Inflammatory macrophage (primary cell): ENCODE results near the gene LRRN1.

Experiments used
- DNase-seq, 2 donors: peaks; one replicate each; pipeline ENCODE4 v3.0.0-alpha.2; 2020 to 2022
- total RNA-seq, 18 experiments: gene quantifications; one replicate each; lab custom pipeline; 2026; ENCODE audit warnings: mixed read lengths in 6 of 18, inconsistent platforms in 2 of 18; lab: John Stamatoyannopoulos, UW

The LRRN1 gene
- total RNA-seq = 0 to 0.20 (median 0) reads per million in 18 experiments

DNA sequence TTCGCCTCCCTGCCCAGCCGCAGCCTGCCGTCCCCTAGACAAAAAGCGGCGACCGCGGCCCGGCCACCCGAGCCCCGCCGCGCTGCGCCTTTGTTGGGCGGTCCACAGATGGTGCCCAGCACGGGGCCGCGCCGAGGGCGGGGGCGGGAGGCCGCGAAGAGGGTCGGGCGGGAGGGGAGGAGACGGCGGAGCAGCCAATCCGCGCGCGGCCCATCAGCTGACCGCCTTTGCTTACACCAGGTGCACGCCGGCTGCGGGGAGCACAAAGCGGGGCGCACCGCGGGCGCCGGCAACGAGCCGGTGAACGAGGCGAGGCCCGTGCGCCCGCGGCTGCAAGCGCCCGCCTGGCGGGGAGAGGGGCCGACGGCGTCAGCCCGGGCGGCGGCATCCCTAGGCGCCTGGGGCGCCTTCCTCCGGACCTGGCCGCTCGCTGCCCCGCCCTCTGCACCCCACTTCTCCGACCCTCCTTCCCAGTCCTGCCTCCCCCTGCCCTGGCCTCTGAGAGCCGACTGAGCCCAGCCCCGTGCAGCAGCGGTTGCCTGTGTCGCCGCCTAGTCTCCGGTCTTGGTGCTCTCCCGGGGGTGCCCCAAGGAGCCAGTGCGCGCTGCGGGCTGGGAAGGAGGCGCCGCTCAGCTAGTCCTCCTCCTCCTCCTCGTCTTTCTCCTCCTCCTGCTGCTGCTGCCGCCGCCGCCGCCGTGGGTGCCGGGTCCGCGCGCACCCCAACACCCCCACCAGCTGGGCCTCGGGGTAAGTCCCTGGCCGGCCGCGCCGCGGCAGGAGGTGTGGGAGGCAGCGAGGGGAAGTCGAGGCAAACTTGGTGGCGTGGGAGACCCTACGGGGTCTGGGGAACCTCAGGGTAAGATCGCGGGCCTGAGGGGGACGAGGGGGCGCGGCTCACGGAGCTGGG, at the start of gene LRRN1:
Gene LRRN1, plus strand, starts transcription at position 259 of the 907 bp plus-strand sequence. CDS start 45,211 bp downstream, outside the sequence.
- DNase-seq = no peak

DNA sequence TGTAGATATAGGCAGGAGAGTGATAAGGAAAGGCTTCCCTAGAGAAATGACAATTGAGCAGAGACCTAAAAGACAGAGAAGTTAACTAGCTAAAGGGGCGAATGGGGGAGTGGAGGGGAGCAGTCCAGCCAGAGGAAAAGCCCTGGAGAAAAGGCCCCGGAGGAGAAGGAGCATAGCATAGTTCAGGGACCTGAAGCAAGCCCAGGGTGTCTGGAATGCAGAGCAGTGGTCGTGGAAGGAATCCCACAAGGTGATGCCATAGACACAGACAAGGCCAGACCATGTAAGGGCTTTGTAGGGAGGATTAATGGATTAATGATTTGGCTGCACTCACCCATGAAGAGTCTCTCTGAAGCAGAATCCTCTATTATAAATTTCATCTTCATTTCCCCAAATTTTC, 45.8 kb upstream of the LRRN1 start:
- DNase-seq = no peak

DNA sequence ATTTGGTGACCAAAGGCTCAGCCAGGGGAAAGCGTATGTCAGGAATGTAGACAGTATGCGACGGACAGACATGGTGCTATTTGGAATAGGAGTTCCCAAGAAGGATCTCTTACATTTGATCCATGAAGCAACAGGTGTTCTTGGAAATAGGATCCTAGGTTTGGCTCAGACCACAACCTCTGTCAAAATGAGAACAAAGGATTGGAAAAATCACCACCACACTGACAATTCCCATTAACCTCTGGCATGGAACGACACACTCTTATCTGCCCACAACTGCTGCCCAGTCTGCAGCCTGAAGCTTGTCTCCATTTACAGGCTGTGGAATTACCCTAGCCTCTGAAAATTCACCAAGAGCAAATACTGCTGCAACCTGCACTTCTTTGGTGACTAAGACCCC, 33.6 kb upstream of the LRRN1 start:
- no peak for DNase-seq

DNA sequence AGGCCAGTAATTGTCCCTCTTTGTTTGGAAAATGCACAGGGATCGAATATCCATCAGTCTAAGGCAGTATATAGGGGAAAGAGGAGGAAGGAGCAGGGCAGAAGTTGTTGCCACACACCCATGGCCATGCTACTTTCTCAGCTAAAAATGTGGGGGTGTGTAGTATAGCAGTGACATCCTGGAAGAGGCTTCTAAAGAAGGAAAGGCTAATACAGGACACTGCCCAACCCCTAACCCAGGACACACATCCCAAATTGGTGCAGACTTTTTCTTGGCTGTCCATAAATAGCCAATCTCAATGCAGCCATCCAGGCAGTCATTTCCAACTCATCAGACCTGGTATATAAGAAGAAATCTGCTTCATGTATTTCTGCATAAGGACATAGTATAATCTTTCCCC, 33.1 kb upstream of the LRRN1 start:
- DNase-seq = no peak

DNA sequence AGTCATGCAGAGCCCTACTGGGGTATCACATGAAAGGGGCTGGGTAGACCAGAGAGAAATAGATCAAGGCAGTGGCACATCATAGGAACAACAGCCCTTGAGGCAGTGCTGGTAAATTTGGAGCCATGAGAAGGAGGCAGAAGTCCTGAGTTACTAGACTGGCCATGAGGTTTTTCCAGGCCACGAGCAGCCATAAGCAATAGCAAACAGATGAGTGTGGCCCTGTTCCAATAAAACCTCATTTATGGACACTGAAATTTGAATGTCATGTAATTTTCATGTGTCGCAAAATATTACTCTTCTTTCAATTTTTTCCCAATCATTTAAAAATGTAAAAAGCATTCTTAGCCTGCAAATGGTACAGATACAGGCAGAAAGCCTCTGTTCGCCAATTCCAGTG, 28.1 kb upstream of the LRRN1 start:
- no peak for DNase-seq

DNA sequence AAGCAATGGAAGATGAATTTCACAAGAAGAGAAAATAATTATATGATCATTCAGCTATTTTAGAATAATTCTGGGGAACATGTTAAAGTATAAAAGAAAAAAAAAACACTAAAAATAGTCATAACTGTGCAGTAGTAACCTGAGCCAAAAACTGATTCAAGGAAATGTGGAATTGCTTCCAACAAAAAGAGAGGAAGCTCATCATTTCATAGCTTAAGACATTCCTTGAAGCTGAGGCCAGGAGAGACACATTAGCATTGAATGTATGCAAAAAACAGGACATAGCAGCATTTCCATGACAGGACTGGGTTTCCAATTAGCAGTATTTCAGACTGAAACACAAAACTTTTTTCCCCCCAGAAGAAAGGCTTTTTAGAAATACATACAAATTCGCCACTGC, 27.7 kb upstream of the LRRN1 start:
- no peak for DNase-seq

DNA sequence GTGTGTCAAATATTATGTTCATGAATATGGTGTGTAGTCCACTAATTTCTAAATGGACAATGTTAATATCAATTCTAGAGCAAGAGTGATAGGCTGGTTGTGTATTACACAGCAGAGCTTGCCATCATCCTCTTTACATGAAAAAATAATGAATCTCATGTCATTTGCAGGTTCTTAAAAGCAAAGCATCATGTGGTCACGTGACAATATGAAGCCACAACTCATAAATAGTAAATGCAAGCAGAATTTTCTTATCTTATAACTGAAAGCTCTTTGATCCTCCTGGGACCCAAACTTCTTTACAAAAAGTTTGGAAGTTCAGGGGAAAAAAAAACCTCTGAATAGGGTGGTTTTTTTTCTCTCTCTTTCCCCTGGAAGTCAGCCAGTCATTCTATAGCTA, 26.9 kb upstream of the LRRN1 start:
- no peak for DNase-seq

DNA sequence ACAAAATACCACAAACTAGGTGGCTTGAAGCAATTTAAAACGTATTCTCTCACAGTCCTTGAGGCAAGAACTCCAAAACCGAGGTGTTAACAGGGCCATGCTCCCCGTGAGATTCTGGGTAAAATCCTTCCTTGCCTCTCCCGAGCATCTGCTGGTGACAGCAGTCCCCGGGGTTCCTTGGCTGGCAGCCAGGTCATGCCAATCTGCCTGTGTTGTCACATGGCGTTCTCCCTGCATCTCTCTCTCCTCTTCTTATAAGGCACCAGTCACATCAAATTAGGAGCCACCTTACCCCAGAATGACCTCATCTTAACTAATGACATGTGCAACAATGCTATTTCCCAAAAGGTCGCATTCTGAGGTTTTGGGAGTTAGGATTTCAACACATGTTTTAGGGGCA, 26.3 kb upstream of the LRRN1 start:
- DNase-seq = no peak

DNA sequence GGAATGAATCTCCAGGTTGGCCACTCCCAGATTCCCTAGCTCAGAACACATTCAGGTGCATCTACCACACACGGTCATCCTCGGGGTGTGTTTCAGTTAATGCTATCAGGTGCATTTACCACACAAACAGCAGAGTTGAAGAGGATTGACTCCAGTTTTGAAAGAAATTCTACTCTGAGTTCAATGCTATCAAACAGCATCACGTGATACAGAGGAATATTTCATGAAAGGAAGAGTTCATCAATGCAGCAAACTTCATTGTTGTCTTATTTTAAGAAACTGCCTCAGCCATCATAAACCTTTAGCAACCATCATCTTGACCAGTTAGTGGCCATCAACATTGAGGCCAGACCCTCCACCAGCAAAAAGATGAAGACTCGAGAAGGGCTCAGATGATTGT, 22.6 kb upstream of the LRRN1 start:
- DNase-seq = no peak

DNA sequence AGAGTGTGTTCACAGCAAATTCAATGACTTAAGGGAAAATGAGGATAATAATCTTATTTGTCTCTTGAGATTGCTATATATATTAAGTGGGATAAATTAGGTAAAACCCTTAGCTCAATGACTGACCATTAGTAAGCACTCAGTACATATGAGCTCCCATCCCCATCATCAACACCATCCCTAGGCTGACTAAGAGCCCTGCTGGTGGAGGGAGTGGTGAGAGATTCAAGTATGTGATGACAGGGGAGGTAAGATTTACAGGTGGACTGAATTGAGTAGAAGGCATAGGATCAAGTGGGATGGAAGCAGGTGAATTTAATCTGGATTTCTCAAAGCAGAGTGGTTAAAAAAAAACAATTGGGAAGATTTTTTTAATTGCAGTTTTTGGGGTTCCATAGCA, 21.0 kb upstream of the LRRN1 start:
- DNase-seq = no peak

DNA sequence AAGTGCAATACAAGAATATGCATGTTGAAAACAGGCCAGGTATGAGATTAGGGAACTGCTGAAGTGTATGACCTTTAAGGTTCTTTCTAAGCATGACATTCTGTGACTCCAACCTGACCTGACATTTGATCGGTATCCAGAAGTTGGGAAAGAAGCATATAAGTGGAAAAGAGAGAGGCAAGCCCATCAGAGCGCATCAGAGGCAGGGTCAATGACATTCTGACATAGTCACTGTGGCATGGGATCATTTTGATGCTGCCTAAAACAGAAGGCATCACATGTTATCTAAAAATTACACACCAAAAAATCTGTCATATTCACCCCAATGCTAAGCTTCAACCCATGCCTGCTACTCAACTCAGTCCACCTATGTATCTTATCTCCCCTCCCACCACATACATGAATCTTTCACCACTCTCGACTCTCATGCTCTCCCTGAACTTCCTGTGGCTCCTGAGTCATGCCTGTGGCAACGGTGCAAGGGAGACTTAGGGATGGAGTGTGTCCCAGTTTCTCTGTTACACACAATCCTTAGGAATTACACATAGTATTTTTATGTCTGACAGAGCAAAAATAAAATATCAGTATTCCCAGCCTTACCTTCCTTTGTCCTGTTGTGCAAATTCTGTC, 20.5 kb upstream of the LRRN1 start:
- no peak for DNase-seq

DNA sequence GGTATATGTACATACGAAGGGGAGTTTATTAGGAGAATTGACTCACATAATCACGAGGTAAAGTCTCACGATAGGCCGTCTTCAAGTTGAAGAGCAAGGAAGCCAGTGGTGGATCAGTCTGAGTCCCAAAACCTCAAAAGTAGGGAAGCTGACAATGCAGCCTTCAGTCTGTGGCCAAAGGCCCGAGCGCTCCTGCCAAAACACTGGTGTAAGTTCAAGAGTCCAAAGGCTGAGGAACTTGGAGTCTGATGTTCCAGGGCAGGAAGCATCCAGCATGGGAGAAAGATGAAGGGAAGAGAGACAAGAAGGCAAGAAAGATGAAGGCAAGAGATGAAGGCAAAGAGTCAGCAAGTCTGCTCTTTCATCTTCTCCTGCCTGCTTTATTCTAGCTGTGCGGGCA, 16.8 kb upstream of the LRRN1 start:
- no peak for DNase-seq

DNA sequence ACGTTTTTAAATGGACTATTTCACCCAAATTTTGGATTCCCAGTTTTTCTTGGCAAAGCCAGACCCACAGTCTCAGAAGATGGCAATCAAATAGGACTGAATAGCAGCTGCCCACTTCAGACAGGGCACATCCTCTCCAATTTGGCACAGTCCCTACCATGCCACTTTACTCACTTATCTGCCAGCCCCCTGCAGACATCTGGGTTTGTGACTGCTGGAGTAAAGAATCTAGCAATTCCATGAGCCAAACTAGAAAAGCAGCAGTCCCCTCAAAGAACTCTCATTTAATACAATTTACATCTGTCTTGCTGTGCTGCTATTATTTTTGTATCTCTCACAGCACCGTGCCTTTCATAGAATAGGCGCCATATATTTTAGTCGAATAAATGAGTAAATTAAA, 16.0 kb upstream of the LRRN1 start:
- no peak for DNase-seq

DNA sequence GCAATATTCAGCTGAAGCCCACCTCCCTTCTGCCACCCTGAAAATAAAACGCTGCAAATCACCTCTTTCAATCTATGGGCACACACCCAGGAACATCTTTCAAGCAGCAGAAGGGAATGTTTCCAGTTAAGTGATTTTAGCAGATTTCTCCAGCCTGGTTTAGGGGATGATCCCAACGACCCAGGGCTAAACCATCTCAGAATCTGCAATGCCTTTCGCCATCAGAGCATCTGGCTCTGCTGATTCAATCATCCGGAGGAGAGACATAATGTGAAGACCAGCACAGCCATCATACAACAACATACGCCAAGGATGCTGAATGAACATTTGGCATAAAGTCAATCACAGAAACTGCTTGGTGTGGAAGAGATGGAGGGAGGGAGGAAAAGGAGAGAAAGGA, 15.5 kb upstream of the LRRN1 start:
- no peak for DNase-seq

DNA sequence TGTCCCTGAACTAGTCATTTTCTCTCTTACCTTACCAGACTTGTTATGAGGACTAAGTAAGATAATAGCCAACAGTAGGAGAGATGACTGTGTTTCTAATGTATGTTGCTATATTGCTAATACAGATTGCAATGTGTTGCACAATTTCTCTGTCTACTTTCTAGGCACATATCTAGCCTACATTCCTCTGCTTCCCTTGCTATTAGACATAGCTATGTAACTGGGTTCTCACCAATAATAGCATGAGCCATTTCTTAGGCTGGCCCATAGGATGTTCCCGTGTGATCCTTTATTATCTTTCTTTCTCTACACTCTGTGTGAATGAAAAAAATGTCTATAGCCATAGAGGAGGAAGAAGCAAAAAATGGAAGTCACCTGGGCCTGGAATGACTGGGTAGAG, 6.8 kb upstream of the LRRN1 start:
- DNase-seq = no peak

DNA sequence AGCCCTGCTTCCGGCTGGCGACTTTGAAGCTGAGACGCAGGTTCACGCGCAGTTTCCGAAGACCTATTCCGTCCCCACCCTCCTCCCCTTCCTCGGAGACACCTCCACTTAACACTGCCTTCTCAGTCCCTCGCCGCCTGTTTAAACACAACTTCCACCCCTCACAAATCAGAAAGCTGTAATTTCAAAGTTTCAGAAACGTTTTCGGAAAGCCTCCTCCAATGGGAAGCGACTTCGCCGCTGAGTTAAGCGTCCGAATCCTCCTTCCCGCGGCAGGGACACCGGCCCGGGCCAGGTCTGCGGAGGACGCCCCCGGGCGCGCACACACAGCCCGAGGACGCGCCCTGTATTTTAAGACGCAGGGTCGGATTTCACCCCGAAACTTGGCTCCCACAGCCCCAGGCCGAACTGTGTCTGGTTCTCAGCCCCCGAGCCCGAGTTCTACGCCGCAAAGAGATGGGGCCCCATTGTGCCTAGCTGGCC, 559 bp upstream of the LRRN1 start:
- peak in 1 of 2 donors; percentile 14 for DNase-seq

DNA sequence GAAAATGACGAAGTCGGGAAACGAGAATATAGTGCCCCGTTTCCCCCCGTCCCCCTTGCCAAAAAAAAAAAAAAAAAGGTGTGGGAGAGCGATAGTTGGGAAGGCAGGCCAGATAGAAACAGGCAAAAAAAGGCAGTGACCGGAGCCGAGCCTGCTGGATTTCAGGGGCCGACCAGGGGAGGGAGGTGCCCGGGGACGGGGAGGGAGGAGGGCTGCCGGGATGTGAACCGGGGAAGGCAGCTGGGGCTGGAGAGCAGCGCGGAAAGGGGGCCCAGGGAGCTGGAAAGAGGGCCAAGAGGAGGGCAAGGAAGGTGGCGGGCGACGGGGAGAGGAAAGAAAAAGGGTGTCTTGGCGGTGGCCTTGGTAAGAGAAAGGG, 837 bp downstream of the LRRN1 start:
- DNase-seq = no peak

DNA sequence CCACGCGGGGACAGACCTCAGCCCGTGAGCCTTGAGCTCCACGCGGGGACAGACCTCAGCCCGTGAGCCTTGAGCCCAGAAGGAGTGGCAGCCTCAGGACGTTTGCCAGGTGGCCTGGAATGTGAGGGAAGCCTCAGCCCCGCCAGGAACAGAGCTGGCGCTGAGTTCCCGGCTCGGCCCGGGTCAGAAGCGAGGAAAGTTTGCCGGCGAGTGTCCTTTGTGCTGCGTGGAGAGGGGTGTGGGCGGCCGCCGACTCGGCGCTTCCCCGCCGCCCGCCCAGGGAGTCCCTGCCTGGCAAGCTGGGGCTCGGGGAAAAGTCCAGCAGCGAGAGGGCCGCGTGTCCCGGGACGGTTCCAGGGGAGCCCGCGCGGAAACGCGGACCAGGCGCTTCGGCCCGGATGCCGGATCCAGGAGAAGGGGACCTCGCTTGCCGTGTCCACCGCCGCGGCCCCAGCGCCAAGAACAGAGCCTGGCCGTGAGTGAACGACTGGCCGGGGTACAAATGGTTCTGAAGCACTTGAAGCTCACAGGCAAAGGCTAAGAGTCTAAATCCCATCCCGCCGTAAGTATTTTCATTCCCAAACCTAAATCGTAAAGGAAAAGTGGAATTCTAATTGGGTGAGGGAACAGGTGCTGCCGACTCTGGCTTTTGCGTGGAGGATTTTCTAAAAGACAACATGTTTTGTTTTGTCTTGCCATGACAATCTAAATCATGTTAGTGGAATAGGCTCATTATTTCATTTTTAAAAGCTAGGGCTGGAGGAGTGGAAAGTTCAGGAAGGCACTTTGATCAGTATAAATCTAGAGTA, 1.7 kb downstream of the LRRN1 start:
- DNase-seq = no peak

DNA sequence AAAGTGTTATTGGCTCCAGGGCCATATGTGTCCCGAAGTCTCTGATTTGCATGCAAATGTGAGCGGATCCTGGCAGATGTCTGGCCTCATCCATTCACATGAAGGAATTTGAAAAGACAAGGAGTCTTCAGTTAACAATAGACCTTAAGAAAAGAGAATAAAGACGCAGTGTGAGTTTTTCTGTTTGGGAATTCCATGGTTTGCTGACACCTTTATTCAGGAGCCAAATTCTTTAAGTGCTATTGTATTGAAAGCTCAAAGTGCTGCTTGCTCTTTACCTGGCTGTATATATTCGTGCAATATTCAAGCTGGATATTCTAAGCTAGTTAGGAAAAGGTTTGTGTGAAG, 2.2 kb downstream of the LRRN1 start:
- DNase-seq = no peak

DNA sequence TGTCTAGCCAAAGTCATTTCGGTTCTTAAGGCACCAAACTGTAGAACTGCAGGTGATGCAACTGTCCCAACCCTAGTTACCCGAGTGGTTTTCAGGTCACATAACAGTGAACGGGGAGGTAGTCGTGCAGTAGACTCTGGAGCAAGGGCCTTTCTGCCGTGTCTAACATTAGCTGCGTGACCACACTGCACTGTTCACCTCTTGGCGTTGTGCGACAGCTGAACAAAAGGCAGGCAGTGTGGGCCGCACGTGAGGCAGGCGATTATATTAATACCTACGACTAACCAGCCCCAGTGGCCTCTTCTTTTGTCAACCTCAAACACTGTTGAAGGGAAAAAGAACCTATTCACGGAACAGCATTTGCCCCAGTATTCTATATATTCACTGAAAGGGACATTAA, 2.8 kb downstream of the LRRN1 start:
- no peak for DNase-seq

DNA sequence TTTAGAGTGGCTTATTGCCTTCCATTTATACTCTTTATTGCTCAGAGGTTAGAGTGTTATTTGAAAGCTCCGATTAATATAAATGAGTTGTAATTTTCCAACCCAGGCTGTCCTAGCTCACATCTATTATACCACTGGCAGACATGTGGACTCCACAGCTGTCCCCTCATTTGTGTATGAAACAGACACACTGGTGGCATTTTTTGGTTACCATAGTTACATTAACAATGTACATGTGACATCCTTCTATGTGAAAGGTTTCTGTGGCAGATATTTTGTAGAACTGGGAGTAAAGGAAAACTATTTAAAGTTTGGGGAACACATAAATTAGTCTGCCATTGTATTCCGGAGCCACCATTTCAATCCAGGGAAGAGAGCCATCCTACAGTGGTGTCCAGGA, 5.3 kb downstream of the LRRN1 start:
- DNase-seq = no peak

DNA sequence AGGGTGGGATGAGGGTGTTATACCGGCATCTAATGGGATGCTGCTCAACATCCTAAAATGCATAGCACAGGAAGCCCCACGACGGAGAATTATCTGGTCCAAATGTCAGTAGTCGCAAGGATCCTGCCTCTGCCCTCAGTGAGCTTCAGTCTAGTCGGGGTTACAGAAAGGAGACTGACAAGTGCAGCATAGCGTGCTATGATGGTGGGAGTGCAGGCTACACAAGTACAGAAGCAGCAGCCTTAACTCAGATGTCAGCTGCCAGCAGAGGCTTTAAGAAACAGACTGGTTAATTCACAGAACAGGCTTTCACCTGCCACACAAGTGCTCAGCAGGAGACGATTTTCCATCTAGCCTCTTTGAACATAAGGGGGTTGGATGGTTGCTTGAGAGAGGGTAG, 6.9 kb downstream of the LRRN1 start:
- no peak for DNase-seq

DNA sequence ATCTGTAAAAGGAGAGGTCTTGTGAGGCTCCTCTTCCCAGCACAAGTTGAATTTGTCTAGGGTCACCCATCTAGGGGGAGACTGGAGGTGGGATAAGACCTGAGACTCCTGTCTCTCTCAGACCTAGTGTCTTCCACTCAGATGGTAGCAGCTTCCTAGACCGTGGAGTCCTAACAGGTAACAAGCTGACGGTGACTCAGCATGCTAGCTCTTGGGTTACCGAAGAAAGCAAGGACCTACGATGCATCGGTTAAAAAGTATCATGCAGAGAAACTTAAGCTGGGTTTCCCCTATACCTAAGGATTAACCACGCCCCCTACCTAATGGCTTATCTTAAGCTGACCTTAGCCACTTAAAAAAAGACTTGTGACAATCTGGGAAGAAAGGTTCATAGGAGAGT, 7.6 kb downstream of the LRRN1 start:
- no peak for DNase-seq
